Fibroblast of lung (primary cell): ENCODE results near the gene RAB40B. TPM values are rescaled to one million over a fixed set of nuclear protein-coding genes. Genes with fewer than 3 reads are reported as not detected.

Experiments
- DNase-seq, 2 donors: peaks; one replicate each; pipeline versions ENCODE4 v3.0.0 to v3.0.0-alpha.2; 2010; ENCODE audit warnings: low read depth in 2 of 2
- H2AFZ ChIP-seq: 2 replicates; pipeline ENCODE4 v1.5.1; 2012; ENCODE audit warnings: low read length, control low read depth, inconsistent platforms
- H3K27ac ChIP-seq: 2 replicates; pipeline ENCODE4 v1.5.1; 2011; ENCODE audit warnings: low read length, control low read depth; ENCODE audit not compliant: insufficient read depth
- H3K27me3 ChIP-seq: 2 replicates; pipeline ENCODE4 v1.5.1; 2011; ENCODE audit warnings: mild to moderate bottlenecking, low read length; ENCODE audit not compliant: control insufficient read depth, insufficient read depth
- H3K36me3 ChIP-seq: 2 replicates; pipeline ENCODE4 v1.5.1; 2011; ENCODE audit warnings: low read length; ENCODE audit not compliant: control insufficient read depth, insufficient read depth
- H3K4me1 ChIP-seq: 2 replicates; pipeline ENCODE4 v1.5.1; 2011; ENCODE audit warnings: low read length; ENCODE audit not compliant: control insufficient read depth, insufficient read depth; ENCODE audit errors: extremely low read depth
- H3K4me2 ChIP-seq: 2 replicates; pipeline ENCODE4 v1.5.1; 2011; ENCODE audit warnings: low read length, control low read depth; ENCODE audit not compliant: insufficient read depth; ENCODE audit errors: extremely low read depth
- H3K4me3 ChIP-seq, 4 experiments: fragments of 200-600 bp in 1 of 4; sonication (generic) in 1 of 4; replicated peaks in 1 of 4; 2 replicates each; pipeline ENCODE4 v1.5.1; 2011 to 2016; ENCODE audit warnings: low read length in 4 of 4, low read depth in 3 of 4, mild to moderate bottlenecking in 3 of 4, control low read depth in 2 of 4, inconsistent platforms in 1 of 4, mixed read lengths in 1 of 4; ENCODE audit not compliant: insufficient read depth in 1 of 4; ENCODE audit errors: control extremely low read depth in 1 of 4
- H3K79me2 ChIP-seq: 2 replicates; pipeline ENCODE4 v1.5.1; 2012; ENCODE audit warnings: mild to moderate bottlenecking, low read length, inconsistent platforms; ENCODE audit not compliant: control insufficient read depth, insufficient read depth
- H3K9ac ChIP-seq: 2 replicates; pipeline ENCODE4 v1.5.1; 2011; ENCODE audit warnings: mild to moderate bottlenecking, low read length, control low read depth; ENCODE audit not compliant: insufficient read depth
- H3K9me3 ChIP-seq: 2 replicates; pipeline ENCODE4 v1.5.1; 2012; ENCODE audit warnings: low read depth, low read length; ENCODE audit not compliant: control insufficient read depth, insufficient read depth
- H4K20me1 ChIP-seq: 2 replicates; pipeline ENCODE4 v1.5.1; 2011; ENCODE audit warnings: low read length; ENCODE audit not compliant: control insufficient read depth, insufficient read depth; ENCODE audit errors: extremely low read depth
- EZH2 ChIP-seq: IDR thresholded peaks from 2 replicates; pipeline ENCODE4 v1.5.1; 2012; ENCODE audit warnings: low read length, control low read depth, mild to moderate bottlenecking; ENCODE audit errors: missing control alignments
- polyA plus RNA-seq, 2 donors: library from polyadenylated mRNA; depleted of rRNA in 1 of 2; stranded (reverse) in 1 of 2; unstranded in 1 of 2; fragments of >200 nt; gene quantifications; 2 replicates each; pipeline ENCODE4 v1.2.1, GENCODE V29; 2011 to 2012; ENCODE audit warnings: missing spikeins in 1 of 2
- total RNA-seq: library from RNA; depleted of rRNA; stranded (reverse); fragments of >200 nt; gene quantifications from 2 replicates; pipeline ENCODE4 v1.2.1, GENCODE V29; 2014
- TF ChIP-seq, protein P1 (sequence below), 2 donors: IDR thresholded peaks in 1 of 2; conservative IDR thresholded peaks in 1 of 2; 1 replicate in 1 of 2; 2 replicates in 1 of 2; pipeline ENCODE4 v1.5.1; 2011 to 2012; ENCODE audit warnings: low read length in 2 of 2, control low read depth in 1 of 2, inconsistent platforms in 1 of 2, low read depth in 1 of 2, mild to moderate bottlenecking in 1 of 2

Gene RAB40B
- total and polyA plus RNA-seq, 2 donors (not counting 1 experiment from before 2014, with no cell fraction given) = 3.3 TPM

DNA sequence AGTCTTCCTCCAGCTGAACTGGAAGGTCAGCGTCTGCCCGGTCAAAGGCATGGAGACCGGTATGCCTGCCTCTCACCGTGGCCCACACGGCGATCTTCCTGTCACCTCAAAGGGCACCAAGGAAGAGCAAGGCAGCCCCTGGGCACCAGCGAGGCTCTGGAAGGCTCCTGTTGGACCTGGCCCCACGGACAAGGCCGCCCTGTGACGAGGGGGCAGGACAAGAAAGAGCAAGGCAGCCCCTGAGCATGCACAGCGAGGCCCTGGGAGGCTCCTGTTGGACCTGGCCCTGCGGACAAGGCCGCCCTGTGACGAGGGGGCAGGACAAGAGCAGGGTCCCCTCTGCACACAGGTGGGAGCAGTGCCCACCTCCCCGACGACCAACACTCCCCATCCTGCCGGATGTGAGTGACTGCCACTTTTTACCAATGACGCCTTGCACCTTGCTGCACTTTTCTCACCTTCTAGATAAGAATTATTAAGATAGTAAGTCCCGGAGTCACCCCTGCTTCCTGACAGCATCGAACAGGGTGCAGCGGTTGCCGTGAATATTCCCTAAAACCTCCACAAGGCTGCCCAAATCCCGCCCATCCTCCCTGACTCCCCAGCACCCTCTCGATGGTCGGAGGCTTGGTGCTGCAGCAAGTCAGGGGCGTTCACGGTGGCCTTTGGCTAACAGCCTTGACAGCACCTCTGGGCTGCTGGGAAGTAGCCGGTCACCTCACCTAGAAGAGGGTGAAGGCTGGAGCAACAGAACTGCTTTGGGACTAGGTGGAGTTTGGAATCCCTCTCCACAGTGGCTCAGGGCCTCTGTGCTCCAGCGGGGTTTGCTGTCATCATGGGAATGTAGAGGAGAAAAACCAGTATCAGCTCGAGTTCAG, 44.6 kb downstream of the RAB40B start:
- H3K27ac ChIP-seq = no peak overlapping the region
- no peaks in the 10 kb centered on the region for H3K4me1 ChIP-seq

GRCh38 chr17:82650723-82651122, 47.8 kb downstream of the RAB40B start:
- Histone ChIP-seq H3K9me3 (no peaks in the 10 kb centered on the region), H3K4me3 (no peak overlapping the region), H3K79me2 (peaks cover 24% of the 10 kb centered on the region), H3K4me2 (no peak overlapping the region), H3K27me3 (no peaks in the 10 kb centered on the region), H2AFZ (no peak overlapping the region), H4K20me1 (no peaks in the 10 kb centered on the region), H3K36me3 (no peaks in the 10 kb centered on the region), H3K4me1 (peaks cover 3% of the 10 kb centered on the region), H3K9ac (no peak overlapping the region), H3K27ac (no peak overlapping the region)
- DNase-seq = no peak
- TF ChIP-seq, protein P1, sequence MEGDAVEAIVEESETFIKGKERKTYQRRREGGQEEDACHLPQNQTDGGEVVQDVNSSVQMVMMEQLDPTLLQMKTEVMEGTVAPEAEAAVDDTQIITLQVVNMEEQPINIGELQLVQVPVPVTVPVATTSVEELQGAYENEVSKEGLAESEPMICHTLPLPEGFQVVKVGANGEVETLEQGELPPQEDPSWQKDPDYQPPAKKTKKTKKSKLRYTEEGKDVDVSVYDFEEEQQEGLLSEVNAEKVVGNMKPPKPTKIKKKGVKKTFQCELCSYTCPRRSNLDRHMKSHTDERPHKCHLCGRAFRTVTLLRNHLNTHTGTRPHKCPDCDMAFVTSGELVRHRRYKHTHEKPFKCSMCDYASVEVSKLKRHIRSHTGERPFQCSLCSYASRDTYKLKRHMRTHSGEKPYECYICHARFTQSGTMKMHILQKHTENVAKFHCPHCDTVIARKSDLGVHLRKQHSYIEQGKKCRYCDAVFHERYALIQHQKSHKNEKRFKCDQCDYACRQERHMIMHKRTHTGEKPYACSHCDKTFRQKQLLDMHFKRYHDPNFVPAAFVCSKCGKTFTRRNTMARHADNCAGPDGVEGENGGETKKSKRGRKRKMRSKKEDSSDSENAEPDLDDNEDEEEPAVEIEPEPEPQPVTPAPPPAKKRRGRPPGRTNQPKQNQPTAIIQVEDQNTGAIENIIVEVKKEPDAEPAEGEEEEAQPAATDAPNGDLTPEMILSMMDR (conservative IDR thresholded peaks at IDR 0.05 in 1 of 2, IDR thresholded peaks at IDR 0.05 in 1 of 2; ENCODE audit: low read depth in 1 of 2, low read length in 2 of 2) = no peak
- TF ChIP-seq EZH2 = no peak

More for the DNA sequence above, 44.6 kb downstream of the RAB40B start:
- H3K4me3 ChIP-seq = no peak overlapping the region
- DNase-seq = no peak
- no peaks in the 10 kb centered on the region for H3K9me3 ChIP-seq
- no peak overlapping the region for H3K9ac ChIP-seq
- no peak overlapping the region for H2AFZ ChIP-seq
- H3K36me3 ChIP-seq = no peaks in the 10 kb centered on the region
- no peaks in the 10 kb centered on the region for H3K27me3 ChIP-seq
- H3K4me2 ChIP-seq = no peak overlapping the region
- H3K79me2 ChIP-seq = no peaks in the 10 kb centered on the region
- H4K20me1 ChIP-seq = no peaks in the 10 kb centered on the region
- no peak for TF ChIP-seq EZH2
- TF ChIP-seq, protein P1 (conservative IDR thresholded peaks at IDR 0.05 in 1 of 2, IDR thresholded peaks at IDR 0.05 in 1 of 2; ENCODE audit: low read depth in 1 of 2, low read length in 2 of 2) = no peak

GRCh38 chr17:82649501-82650261, 48.8 kb downstream of the RAB40B start:
- no peak overlapping the region for H3K9ac ChIP-seq
- DNase-seq = no peak
- no peaks in the 10 kb centered on the region for H3K27me3 ChIP-seq
- no peak for TF ChIP-seq EZH2
- TF ChIP-seq, protein P1 (conservative IDR thresholded peaks at IDR 0.05 in 1 of 2, IDR thresholded peaks at IDR 0.05 in 1 of 2; ENCODE audit: low read depth in 1 of 2, low read length in 2 of 2) = no peak
- H3K36me3 ChIP-seq = no peaks in the 10 kb centered on the region
- H2AFZ ChIP-seq = no peak overlapping the region
- no peak overlapping the region for H3K4me2 ChIP-seq
- peaks cover 34% of the 10 kb centered on the region for H3K79me2 ChIP-seq
- peaks cover 6% of the 10 kb centered on the region for H3K4me1 ChIP-seq
- no peaks in the 10 kb centered on the region for H3K9me3 ChIP-seq
- H3K4me3 ChIP-seq = no peak overlapping the region
- H4K20me1 ChIP-seq = no peaks in the 10 kb centered on the region
- no peak overlapping the region for H3K27ac ChIP-seq
